ENCODE data around the gene SAP130.

SAP130 gene

DNA sequence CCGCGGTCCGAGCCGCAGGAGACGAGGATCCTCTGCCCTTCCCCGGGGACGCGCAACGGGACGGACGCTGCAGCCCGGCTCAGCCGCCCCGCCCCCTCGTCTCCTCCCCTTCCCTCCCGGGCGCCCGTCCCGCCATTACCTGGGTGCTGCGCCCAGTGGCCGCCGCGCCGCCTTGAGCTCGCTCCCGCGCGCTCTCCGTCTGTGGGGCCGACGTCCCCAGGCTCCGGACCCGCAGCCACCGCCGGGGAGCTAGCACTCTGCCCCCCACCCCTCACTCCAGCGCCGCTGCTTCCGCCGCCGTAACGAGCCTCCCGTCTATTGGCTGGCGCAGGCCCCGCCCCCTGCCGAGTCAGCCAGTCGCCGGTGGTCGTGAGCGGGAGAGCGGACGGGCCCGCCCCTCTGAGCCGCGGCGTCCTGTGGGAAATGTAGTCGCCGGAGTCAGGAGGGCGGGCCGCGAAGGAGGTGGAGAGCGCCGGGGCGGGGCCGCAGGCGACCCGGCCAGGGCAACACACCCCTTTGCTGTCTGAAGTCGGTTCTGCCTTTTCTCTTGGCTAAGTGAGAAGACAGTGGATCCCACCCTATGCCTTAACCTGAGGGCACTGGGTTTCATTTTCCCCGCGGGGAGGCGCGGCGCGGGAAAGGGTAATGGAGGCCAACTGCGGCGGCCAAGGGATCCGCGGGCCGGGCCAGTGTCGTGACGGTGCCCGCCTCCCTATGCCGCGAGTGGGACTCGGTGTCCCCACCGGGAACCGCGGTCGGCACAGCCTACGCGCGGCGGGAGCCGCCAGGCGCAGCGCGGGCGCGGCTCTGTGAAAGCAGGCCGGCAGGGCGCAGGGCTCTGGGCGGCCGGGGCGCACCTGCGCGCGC lies at the start of gene SAP130:
SAP130 (minus strand) TSS at position 259 of the 867 bp plus-strand sequence. CDS start 1,767 bp downstream, outside the sequence.
- peak; percentile 95 for DNase-seq (ENCODE audit: low spot score)

GRCh38 chr2:128076461-128077106 lies 48.7 kb upstream of the SAP130 start:
- DNase-seq (ENCODE audit: low spot score): no peak

DNA sequence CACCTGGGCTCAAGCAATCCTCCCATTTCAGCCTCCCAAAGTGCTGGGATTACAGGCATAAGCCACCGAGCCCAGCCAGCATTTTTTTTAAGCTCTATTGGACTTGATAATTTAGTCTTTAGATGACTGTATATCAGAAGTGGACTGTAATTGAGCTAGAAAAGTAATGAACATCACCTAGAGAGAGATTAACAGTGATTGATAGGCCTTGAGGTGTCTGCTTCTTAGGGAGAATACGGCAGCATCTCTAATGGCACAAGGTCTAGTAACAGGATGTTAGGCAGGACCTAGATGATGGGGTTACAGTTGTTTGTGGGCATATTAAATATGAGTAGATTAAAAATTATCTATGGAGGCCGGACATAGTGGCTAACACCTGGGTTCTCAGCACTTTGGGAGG lies 45.4 kb upstream of the SAP130 start:
- DNase-seq (ENCODE audit: low spot score): no peak

DNA sequence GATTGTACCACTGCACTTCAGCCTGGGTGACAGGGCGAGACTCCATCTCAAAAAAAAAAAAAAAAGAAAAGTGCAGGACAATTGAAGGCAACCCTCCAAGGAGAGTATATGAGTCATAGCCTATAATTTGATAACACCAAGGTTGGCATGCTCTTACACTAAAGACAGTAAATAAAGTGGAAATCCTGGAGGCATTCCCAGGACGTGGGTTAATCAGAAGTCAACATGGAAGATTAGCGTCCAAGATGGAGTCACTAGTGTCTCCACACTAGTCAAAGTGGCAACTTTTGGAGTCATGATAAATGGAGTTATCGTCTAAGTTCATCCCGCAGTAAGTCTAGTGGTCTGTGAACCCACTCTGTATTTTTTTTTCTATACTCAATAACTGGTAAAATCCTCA lies 41.9 kb upstream of the SAP130 start:
- DNase-seq (ENCODE audit: low spot score): no peak

- DNase-seq (ENCODE audit: low spot score): no peak
Observed at GRCh38 chr2:128064353-128064752, 36.5 kb upstream of the SAP130 start.

- DNase-seq (ENCODE audit: low spot score): no peak
Observed at GRCh38 chr2:128062571-128062970, 34.7 kb upstream of the SAP130 start.

DNA sequence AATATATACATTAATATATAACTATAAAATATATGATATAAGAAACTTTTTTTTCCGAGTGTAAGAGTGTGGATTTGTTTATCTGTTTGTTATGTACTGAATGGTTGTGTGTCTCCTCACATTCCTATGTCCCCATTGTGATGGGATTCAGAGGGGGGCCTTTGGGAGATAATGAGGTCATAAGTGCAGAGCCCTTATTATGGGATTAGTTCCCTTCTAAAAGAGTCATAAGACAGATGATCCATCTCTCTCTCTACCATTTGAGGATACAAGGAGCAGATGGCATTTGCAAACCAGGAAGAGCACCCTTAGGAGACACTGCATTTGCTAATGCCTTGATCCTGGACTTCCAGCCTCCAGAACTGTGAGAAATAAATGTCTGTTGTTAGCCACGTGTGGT lies 30.3 kb upstream of the SAP130 start:
- no peak for DNase-seq (ENCODE audit: low spot score)

- no peak for DNase-seq (ENCODE audit: low spot score)
Observed at GRCh38 chr2:128057334-128057733, 29.5 kb upstream of the SAP130 start.

DNA sequence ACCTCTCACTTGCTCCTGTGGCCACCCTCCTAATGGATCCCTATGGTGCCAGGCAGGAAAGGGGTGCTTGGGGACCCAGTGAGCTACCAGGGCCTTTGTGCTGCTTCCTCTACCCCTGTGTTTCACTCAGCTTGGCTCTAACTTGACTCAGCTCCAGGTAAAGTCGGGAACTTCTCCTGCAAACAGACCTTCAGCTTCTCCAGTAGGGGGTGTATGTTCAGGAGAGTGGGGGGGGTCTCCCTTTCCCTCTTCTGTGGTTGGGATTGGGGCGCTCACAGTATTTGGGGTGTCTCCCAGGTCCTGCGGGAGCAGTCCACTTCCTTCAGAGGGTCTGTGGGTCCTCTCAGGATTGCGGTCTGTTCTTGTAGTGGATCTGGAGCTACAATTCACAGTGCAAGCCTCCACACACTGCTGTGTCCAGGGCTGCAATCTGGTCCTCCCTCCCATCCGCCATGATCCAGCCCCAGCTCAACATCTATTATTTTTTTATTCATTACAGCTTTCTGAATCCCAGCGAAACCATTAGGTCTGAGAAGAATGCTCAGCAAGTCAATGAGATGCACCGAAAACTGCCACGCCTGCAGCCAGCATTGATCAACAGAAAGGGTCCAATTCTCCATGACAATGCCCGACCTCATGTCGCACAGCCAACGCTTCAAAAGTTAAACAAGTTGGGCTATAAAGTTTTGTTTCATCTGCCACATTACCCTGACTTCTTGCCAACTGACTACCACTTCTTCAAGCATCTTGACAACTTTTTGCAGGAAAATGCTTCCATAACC lies 26.4 kb upstream of the SAP130 start:
- no peak for DNase-seq (ENCODE audit: low spot score)

- no peak for DNase-seq (ENCODE audit: low spot score)
Observed at GRCh38 chr2:128053331-128053730, 25.5 kb upstream of the SAP130 start.

- DNase-seq (ENCODE audit: low spot score): no peak
Observed at GRCh38 chr2:128043041-128043440, 15.2 kb upstream of the SAP130 start.

- no peak for DNase-seq (ENCODE audit: low spot score)
Observed at GRCh38 chr2:128041561-128041960, 13.7 kb upstream of the SAP130 start.

DNA sequence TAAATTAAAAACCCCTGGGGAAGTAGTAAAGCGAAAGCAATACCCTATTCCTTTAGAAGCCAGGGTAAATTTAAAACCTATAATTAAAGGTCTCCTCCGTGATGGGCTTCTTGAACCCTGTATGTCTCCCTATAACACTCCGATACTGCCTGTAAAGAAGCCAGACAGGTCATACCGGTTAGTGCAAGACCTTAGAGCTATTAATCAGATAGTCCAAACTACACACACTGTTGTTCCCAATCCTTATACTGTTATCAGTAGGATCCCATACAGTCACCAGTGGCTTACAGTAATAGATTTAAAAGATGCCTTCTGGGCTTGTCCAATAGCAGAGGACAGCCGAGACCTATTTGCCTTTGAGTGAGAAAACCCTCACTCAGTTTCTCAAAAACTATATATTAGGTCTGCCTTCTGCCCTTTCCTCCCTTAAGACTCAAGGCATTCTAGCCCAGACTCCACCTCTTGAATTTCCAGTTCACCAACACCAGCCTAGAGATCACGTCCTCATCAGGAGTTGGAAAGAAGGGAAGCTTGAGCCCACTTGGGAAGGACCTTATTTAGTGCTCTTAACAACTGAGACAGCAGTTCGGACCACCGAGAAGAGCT lies 12.4 kb upstream of the SAP130 start:
- no peak for DNase-seq (ENCODE audit: low spot score)

DNA sequence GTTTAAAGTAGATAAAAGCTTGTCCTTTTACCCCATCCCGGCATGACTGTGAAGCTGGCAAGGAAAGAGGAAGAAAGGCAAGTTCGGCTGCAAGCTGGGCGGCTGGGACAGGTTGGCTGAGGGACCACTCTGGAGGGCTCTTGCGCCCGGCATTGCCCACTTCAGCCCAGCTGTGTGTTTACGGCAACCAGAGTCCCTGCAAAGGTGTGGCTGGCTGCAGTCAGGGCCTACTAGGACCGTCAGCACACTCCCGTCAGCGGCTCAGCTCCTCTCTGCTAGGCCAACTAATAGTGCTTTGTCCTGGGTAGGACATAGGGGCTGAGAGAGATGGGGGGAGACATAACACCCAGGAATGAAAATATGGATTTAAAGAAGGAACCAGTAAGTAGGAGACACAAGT lies 11.7 kb upstream of the SAP130 start:
- DNase-seq (ENCODE audit: low spot score): no peak

DNA sequence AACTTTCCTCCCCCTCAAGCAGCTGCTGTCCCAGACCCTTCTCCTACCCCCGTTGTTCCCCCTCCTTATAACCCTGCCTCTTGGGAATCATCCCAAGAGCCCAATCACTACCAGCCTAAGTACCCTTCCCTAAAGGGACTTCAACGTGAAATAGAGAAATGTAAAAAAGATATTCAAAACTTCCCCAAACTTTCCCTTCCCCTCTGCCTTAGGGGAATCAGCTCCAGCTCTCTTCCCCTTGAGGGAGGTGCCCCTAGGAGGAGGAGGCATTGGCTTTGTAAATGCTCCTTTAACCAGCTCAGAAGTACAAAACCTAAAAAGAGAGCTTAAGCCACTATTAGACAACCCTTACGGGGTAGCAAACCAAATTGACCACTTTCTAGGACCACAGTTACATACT lies 10.6 kb upstream of the SAP130 start:
- no peak for DNase-seq (ENCODE audit: low spot score)

DNA sequence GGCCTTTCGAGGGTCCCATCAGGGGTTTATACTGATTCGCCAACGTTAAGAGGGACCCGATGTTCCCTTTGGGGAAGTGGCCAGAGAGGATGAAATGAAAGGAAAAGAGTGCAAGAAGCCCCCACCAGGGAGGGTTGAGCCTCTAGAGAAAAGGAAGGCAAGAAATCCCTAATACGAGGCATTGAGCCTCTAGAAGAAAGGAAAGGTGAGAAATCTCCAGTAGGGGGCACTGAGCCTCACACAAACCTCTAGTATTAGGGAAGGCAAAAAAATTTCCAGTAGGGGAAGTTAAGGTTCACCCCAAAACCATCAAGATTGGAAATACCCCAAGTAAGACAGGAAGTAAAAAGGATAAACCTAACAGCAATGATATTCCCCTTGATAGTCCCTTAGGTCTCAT lies 9.8 kb upstream of the SAP130 start:
- DNase-seq (ENCODE audit: low spot score): no peak

GRCh38 chr2:128036748-128037607 lies 9.1 kb upstream of the SAP130 start:
- DNase-seq (ENCODE audit: low spot score): no peak

DNA sequence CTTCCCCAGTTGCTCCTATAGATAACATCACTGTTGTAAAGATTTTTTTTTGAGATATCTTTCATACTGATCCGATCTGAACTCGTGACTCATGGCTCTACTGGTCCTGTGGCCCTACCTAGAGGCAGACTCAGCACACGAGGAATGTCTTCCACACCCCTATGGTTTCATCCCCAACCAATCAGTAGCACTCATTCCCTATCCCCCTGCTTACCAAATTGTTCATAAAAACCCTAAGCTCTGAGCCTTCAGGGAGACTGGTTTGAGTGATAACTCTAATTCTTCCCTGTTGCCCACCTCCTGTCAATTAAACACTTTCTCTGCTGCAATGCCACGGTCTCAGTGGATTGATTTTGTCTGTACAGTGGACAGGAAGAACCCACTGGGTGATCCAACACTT lies 4.2 kb upstream of the SAP130 start:
- no peak for DNase-seq (ENCODE audit: low spot score)

- DNase-seq (ENCODE audit: low spot score): peak; percentile 2
Observed at GRCh38 chr2:128028668-128029054, 802 bp upstream of the SAP130 start.

DNA sequence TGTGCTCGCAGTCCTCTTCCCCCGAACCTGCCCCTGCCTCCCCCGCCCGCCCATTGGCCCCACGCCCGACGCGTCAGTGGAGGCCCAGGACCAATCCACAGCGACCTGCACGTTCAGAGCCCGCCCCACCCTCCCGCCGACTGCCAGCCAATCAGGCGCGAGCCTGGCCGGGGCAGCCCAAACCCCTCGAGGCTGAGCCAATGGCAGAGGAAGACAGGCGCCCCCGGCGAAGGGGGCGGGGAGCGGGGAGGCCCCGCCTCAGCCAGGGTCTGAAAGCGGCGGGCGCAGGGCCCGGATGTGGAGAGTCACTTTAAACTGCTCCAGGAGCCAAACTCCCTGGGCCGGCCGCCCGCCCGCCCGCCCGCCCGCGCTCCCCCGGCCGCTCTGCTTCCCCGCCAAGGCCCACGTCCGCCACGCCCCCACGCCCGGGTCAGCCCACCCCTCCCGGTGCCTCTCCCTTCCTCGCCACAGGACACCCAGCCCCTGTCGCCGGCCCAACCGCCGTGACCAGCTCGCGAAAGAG lies 520 bp downstream of the SAP130 start:
- peak; percentile 99 for DNase-seq (ENCODE audit: low spot score)
